Mammary epithelial cell (primary cell): ENCODE results near the gene UBL7.

Source experiments
- EZH2 ChIP-seq: IDR thresholded peaks from 2 replicates; pipeline ENCODE4 v1.6.1; 2012; ENCODE audit warnings: low read length, inconsistent platforms, borderline replicate concordance
- TF ChIP-seq, protein P1 (sequence below), 2 donors: IDR thresholded peaks in 1 of 2; conservative IDR thresholded peaks in 1 of 2; 2 replicates each; pipeline ENCODE4 v1.5.1; 2011 to 2012; ENCODE audit warnings: inconsistent platforms in 2 of 2, low read length in 2 of 2, mild to moderate bottlenecking in 2 of 2, control low read depth in 1 of 2, low read depth in 1 of 2; ENCODE audit not compliant: insufficient read depth in 1 of 2; ENCODE audit errors: extremely low read depth in 1 of 2

- TF ChIP-seq EZH2 = no peak
- TF ChIP-seq, protein P1, sequence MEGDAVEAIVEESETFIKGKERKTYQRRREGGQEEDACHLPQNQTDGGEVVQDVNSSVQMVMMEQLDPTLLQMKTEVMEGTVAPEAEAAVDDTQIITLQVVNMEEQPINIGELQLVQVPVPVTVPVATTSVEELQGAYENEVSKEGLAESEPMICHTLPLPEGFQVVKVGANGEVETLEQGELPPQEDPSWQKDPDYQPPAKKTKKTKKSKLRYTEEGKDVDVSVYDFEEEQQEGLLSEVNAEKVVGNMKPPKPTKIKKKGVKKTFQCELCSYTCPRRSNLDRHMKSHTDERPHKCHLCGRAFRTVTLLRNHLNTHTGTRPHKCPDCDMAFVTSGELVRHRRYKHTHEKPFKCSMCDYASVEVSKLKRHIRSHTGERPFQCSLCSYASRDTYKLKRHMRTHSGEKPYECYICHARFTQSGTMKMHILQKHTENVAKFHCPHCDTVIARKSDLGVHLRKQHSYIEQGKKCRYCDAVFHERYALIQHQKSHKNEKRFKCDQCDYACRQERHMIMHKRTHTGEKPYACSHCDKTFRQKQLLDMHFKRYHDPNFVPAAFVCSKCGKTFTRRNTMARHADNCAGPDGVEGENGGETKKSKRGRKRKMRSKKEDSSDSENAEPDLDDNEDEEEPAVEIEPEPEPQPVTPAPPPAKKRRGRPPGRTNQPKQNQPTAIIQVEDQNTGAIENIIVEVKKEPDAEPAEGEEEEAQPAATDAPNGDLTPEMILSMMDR (conservative IDR thresholded peaks at IDR 0.05 in 1 of 2, IDR thresholded peaks at IDR 0.05 in 1 of 2; ENCODE audit: extremely low read depth in 1 of 2, insufficient read depth in 1 of 2, low read depth in 1 of 2, low read length in 2 of 2) = no peak
Measured at GRCh38 chr15:74428970-74429780, 31.8 kb downstream of the UBL7 start.
